GM19372 (cell line): ENCODE results near the gene IL17C.
"Not testable (repeated sequence)": the region's sequence is repeated elsewhere in the genome, so short reads cannot be mapped to it uniquely, and the experiment has no call there.

Source experiments
- ATAC-seq: cut with Tn5 transposase; IDR thresholded peaks from one replicate; pipeline ENCODE4 v1.9.1; 2021; ENCODE audit warnings: mild to moderate bottlenecking, low read depth, moderate library complexity; ENCODE audit not compliant: unreplicated experiment

Gene IL17C

DNA sequence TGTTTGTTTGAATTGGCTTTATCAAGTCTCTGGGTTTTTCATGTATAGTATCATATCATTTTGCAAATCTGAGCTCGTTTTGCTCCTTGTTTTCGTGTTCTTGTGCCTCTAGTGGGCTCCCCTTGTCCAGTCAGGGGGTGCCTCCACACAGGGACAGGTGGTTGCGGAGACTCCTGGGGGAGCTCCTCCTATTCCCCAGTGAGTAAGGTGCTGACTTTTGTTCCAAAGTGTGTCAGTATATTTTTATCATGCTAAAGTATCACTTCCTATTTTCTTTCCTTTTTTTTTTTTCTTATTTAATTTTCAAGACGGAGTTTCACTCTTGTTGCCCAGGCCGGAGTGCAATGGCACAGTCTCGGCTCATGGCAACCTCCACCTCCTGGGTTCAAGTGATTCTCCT, 30.3 kb upstream of the IL17C start:
- ATAC-seq: no peak

DNA sequence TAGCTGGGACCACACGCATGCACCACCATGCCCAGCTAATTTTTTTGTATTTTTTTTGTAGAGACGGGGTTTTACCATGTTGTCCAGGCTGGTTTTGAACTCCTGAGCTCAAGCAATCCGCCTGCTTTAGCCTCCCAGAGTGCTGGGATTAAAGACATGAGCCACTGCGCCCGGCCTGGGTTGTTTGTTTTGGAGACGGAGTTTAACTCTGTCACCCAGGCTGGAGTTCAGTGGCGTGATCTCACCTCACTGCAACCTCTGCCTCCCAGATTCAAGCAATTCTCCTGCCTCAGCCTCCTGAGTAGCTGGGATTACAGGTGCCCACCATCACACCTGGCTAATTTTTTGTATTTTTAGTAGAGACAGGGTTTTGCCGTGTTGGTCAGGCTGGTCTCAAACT, 28.9 kb upstream of the IL17C start:
- not testable (repeated sequence) for ATAC-seq

DNA sequence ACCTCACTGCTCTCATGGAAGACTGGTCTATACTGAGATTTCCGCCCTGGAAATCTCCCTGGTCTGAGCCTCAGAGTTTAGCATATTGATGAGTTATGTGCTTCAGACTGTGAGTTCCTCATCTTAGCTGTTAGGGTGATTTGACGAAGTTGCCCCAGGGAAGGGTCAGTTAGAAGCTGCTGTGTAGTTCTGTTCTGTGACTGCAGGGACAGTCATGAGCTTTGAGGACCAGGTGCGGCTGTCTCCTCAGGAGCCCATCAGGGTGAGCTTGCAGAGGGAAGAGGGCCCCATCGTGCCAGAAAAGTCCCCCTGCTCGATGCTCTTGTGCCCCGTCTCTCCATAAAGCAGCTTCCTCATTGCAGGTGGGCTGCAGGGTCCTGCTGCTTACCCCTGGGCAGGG, 28.3 kb upstream of the IL17C start:
- ATAC-seq: no peak

DNA sequence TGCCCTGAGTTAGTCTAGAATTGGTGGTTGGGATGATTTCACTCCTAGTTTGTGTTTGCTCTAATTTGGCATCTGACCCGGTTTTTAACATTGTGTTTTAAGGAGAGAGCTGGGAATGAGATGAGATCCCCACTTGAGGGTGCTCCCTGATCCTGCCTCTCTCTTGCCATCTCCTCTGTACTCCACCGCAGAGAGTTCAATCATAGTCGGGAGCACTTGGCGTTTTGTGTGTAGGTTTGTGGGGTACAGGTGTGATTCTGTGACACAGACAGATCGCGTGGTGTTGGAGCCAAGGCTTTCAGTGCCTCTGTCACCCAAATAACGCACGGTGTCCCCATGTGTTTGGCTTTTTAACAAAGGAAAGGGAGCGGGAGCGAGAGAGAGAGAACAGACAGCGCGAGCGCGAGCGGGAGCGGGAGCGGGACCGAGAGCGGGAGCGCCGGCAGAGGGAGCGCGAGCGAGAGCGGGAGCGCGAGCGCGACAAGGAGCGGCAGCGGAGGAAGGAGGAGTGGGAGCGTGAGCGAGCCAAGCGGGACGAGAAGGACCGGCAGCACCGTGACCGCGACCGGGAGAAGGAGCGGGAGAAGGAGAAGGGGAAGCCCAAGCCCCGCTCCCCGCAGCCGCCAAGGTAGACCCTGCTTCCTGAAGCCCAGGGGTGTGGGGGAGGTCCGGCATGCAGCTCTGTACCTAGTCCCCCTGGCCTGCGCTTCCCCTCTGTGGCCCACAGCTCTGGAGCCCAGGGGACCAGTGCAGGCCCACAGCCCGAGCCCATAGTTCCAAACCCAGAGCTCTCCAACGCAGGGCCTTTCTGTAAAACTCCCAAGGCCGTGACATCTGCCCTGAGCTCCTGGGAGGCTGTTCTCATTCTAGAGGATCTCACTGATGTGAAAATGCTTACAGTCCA, 27.2 kb upstream of the IL17C start:
- no peak for ATAC-seq

DNA sequence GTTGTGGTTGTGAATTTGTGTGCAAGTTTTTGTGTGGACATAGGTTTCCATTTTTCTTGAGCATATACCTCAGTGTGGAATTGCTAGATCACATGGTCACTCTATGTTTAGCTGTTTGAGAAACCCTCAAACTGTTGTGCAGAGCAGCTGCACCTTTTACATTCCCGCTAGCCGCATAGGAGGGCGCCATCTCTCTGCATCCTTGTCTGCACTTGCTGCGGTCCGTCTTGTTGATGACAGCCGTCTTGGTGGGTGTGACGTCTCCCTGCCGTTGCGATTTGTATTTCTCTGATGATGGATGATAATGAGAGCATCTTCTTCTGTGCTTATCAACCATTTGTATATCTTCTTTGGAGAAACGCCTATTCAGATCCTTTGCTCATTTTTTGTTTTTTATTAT, 25.1 kb upstream of the IL17C start:
- no peak for ATAC-seq

GRCh38 chr16:88613911-88614817, 24.2 kb upstream of the IL17C start:
- ATAC-seq: no peak

- ATAC-seq: no peak
These were observed 23.4 kb upstream of the IL17C start for GRCh38 chr16:88614818-88615580.

DNA sequence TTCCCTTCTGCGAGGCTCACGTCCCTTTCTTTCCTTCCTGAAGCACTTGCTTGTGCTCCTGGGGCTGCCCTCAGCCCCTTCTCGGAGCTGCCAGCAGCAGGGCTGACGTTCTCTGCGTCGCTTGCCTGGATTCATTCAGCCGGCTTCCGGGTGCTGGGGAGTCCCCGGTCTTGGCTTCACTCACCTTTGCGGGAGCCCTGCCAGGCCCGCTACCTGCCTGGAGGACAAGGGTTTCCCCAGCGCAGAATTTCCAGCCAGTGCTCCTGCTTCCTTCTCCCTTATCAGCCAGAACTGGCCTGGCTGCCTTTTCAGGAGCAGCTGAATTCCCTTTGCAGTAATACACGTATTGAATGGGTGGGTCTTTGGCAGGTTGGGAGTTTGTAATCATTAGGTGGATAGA, 22.1 kb upstream of the IL17C start:
- ATAC-seq: no peak

- no peak for ATAC-seq
These were observed 21.6 kb upstream of the IL17C start for GRCh38 chr16:88616736-88617135.

DNA sequence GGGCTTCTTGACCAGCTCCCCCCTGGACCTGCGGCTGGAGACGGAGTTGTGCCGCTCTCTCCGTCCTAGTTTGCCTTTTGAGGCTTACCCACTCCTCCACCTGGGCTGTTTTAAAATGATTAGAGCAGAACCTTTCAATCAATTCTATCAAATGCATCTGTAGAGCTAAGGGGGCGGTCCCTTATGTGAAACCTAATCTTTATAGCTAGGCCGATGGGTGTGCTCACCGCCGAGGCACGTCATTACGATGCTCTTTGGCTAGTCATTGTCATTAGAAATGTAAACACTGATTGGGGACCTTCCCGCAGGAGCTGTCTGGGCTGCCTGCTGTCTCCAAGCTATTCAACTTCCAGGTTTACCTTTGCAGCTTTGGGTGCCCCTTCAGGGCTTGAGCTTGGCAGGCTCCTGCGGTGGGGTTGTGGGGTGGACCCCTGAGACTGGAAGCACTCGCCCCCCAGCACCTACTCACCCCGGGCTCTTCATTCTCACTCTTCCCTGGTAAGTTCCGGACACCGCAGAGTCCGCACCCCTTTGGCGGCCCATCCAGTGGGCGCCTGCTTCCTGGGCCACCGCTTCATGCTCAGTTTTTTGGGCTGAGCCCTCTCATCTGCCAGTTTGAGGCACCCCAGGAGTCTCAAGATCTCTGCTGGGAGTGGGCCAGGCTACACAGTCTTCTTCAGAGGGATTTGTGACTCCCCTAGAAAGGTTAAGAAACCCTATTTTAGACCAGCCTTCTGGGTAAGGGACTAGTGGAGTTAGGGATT, 20.9 kb upstream of the IL17C start:
- ATAC-seq: no peak

DNA sequence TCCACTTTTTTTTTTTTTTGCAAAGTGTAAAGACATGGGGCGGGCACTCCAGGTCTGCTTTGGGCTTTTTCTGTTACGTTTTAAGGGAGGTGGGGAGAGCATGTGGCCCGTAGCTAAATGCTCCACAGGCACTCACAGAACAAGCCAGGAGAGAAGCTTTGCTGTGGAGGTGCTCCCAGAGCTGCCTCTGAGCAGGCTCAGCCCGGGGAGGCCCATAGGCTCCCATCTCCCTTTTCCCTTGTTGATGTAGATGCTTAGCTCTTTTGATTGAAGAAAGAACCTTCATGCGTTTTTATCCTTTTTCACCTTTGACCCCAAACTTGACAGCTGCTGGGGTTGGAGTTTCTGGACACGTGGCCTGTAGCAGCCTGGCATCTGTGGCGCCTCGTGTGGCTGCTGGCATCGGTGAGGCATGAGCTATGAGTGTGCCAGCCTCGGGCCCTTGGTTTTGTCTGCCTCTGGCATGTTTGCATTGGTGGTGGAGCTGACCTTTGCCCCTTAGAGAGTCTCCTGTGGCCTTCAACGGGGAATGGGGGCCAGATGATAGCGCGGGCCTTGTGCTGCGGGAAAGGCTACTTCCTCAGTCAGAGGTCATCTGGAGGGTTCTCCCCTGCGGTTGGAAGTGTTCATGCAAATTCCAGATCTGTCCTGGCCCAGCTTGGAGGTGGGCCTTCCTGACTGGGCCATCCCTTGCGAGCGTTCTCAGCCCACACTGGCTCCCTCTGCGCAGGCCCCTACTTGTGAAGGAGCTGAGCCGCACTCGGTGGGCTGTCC, 20.0 kb upstream of the IL17C start:
- ATAC-seq: no peak

DNA sequence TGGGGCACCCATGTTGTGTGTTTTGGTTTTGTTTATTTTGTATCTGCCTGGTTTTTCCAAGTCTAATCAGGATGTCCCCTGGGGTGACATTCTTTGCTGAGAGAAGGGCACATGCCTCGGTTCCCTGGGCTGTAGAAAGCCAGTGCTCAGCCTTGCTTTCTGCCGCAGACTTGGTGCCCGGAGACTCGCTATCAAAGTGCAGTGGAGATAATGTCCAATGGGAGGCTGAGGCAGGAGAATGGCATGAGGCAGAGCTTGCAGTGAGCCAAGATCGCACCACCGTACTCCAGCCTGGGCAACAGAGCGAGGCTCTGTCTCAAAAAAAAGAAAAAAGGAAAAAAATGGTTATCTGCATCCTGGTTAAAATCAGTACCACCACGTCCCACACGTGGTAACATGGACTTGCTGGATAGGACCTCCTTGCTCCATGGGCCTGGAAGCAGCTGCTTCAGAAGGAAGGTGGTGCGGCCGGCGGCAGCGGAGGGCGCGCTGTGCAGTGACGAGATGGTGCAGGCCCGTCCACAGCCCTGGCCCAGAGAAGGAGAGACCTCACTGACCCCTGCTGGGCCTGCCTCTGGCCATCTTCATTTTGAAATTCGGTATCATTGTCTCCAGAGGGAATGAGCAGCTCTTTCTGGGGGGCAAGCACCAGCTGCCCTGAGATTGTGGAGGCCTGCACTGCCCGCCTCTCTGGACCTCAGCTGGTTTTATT, 19.3 kb upstream of the IL17C start:
- ATAC-seq: no peak

GRCh38 chr16:88619859-88620815, 18.2 kb upstream of the IL17C start:
- no peak for ATAC-seq

DNA sequence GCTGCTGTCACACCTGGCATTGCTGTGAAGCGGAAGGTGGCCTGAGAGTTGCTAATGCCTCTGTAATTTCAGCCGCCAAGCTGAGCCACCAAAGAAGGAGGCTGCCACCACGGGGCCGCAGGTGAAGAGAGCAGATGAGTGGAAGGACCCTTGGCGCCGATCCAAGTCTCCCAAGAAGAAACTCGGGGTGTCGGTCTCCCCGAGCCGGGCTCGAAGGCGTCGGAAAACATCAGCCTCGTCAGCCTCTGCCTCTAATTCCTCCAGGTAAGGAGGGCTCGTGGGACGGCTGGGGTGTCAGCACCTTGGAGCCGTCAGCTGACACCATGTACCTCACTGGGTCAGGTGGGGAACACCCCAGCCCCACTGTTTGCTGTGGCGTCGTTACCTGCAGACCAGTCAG, 16.2 kb upstream of the IL17C start:
- no peak for ATAC-seq

DNA sequence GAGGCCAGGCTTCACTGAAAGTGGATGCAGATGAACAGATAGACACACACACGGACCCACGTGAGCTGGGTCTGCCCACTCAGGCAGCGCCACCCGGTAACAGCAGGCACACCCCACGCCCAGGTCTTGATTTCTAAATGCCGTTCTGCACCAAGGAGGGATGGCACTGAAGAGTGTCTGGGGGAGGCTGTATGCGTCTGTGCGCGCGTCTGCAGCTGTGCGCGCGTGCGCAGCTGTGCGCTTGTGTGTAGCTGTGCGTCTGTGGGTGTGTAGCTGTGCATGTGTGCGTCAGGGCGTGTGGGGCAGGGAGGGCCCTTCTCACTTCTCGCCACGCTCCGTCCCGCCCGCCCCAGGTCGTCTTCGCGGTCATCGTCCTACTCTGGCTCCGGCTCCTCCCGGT, 15.5 kb upstream of the IL17C start:
- ATAC-seq: no peak

DNA sequence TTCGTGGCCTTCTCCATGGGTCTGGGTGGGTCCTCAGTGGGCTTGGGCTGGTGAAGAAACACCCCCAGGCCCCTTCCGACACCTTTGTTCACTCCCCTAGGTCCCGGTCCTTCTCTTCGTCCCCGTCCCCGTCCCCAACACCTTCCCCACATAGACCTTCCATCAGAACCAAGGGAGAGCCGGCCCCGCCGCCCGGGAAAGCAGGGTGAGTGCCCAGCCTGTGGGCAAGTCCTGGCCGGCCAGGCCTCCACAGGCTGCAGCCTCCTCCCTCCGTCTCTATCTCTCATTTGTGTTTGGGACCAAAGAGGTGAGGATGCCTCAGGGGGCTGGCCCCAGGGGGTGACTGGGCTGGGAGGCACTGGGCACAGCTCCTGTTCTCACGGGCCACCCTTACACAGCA, 14.5 kb upstream of the IL17C start:
- no peak for ATAC-seq

DNA sequence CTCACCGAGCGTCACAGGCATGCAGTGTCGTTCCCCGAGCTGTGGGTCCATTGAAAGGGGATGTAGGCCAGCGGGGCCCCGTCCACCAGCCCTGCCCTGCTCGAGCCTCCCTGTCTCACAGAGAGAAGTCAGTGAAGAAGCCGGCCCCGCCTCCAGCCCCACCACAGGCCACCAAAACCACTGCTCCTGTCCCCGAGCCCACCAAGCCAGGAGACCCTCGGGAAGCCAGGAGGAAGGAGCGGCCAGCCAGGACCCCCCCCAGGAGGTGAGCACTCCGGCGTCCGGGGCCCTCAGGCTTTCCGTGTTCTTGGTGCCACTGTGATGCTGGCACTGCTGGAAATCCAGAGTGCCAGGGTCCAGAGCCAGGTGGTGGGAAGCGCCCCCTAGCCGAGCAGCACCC, 13.9 kb upstream of the IL17C start:
- ATAC-seq: no peak
